Stimulated activated effector memory CD8-positive, alpha-beta T cell treated with anti-CD3 and anti-CD28 coated beads, Interleukin-12 subunit alpha, Interleukin-12 subunit beta, amount 100 ng/mL, for 72 hours (primary cell): Measurements from ENCODE around the gene TAS1R1.

ENCODE experiments used
- ATAC-seq: fragments of 150-1000 bp; cut with Tn5 transposase; 2 replicates; pipeline ENCODE4 v1.10.0; 2021
- DNase-seq, 2 donors: peaks; one replicate each; pipeline ENCODE4 v3.0.0; 2021 to 2022; ENCODE audit warnings: low spot score in 2 of 2
- H3K27ac Mint-ChIP-seq: one replicate; pipeline ENCODE4 v1.8.0; 2022; ENCODE audit warnings: mild to moderate bottlenecking, mixed read lengths
- H3K36me3 Mint-ChIP-seq: one replicate; pipeline ENCODE4 v1.8.0; 2022; ENCODE audit warnings: mild to moderate bottlenecking, mixed read lengths
- H3K4me1 Mint-ChIP-seq: one replicate; pipeline ENCODE4 v1.8.0; 2022; ENCODE audit warnings: mixed read lengths
- H3K4me3 Mint-ChIP-seq: one replicate; pipeline ENCODE4 v1.8.0; 2022; ENCODE audit warnings: mild to moderate bottlenecking, mixed read lengths
- H3K9me3 Mint-ChIP-seq: one replicate; pipeline ENCODE4 v1.8.0; 2022; ENCODE audit warnings: mixed read lengths

The TAS1R1 gene

GRCh38 chr1:6512908-6513280 is 42.2 kb upstream of the TAS1R1 start:
- H3K4me3 Mint-ChIP-seq: no peak overlapping the region
- DNase-seq: no peak
- no peak for ATAC-seq
- no peaks in the 10 kb centered on the region for H3K36me3 Mint-ChIP-seq
- no peak overlapping the region for H3K27ac Mint-ChIP-seq
- no peaks in the 10 kb centered on the region for H3K4me1 Mint-ChIP-seq
- H3K9me3 Mint-ChIP-seq: no peaks in the 10 kb centered on the region

- H3K4me1 Mint-ChIP-seq: no peaks in the 10 kb centered on the region
- DNase-seq (no peak), ATAC-seq (no peak)
- H3K27ac Mint-ChIP-seq: no peak overlapping the region
- no peak overlapping the region for H3K4me3 Mint-ChIP-seq
- no peaks in the 10 kb centered on the region for H3K9me3 Mint-ChIP-seq
- no peaks in the 10 kb centered on the region for H3K36me3 Mint-ChIP-seq
Observed at GRCh38 chr1:6513320-6513801, 41.7 kb upstream of the TAS1R1 start.

GRCh38 chr1:6515771-6516170 is 39.3 kb upstream of the TAS1R1 start:
- Mint-ChIP-seq H3K4me1 (no peaks in the 10 kb centered on the region), H3K4me3 (no peak overlapping the region), H3K36me3 (no peaks in the 10 kb centered on the region), H3K27ac (no peak overlapping the region), H3K9me3 (no peaks in the 10 kb centered on the region)
- no peak for ATAC-seq
- no peak for DNase-seq

- H3K4me3 Mint-ChIP-seq: no peak overlapping the region
- DNase-seq (no peak), ATAC-seq (no peak)
- no peaks in the 10 kb centered on the region for H3K9me3 Mint-ChIP-seq
- no peak overlapping the region for H3K27ac Mint-ChIP-seq
- no peaks in the 10 kb centered on the region for H3K4me1 Mint-ChIP-seq
- no peaks in the 10 kb centered on the region for H3K36me3 Mint-ChIP-seq
Observed at GRCh38 chr1:6517435-6517851, 37.7 kb upstream of the TAS1R1 start.

GRCh38 chr1:6519491-6519934 is 35.6 kb upstream of the TAS1R1 start:
- Mint-ChIP-seq H3K27ac (no peak overlapping the region), H3K9me3 (no peaks in the 10 kb centered on the region), H3K36me3 (peaks cover 11% of the 10 kb centered on the region), H3K4me1 (no peaks in the 10 kb centered on the region), H3K4me3 (no peak overlapping the region)
- ATAC-seq (no peak), DNase-seq (no peak)

- Mint-ChIP-seq H3K27ac (no peak overlapping the region), H3K4me1 (no peaks in the 10 kb centered on the region), H3K4me3 (no peak overlapping the region), H3K9me3 (no peaks in the 10 kb centered on the region), H3K36me3 (peaks cover 11% of the 10 kb centered on the region)
- DNase-seq (no peak), ATAC-seq (no peak)
Observed at GRCh38 chr1:6519935-6520671, 35.0 kb upstream of the TAS1R1 start.

- Mint-ChIP-seq H3K4me1 (no peaks in the 10 kb centered on the region), H3K27ac (peak overlapping the region; percentile 37), H3K36me3 (peaks cover 25% of the 10 kb centered on the region), H3K4me3 (no peak overlapping the region), H3K9me3 (no peaks in the 10 kb centered on the region)
- no peak for DNase-seq
- no peak for ATAC-seq
Observed at GRCh38 chr1:6521536-6521935, 33.6 kb upstream of the TAS1R1 start.

- no peak for ATAC-seq
- Mint-ChIP-seq H3K4me3 (no peak overlapping the region), H3K9me3 (no peaks in the 10 kb centered on the region), H3K36me3 (peaks cover 46% of the 10 kb centered on the region), H3K27ac (no peak overlapping the region), H3K4me1 (peaks cover 4% of the 10 kb centered on the region)
- no peak for DNase-seq
Observed at GRCh38 chr1:6523566-6523965, 31.5 kb upstream of the TAS1R1 start.

GRCh38 chr1:6526316-6526715 is 28.8 kb upstream of the TAS1R1 start:
- ATAC-seq: no peak
- Mint-ChIP-seq H3K27ac (no peak overlapping the region), H3K36me3 (peaks cover 73% of the 10 kb centered on the region)

GRCh38 chr1:6528492-6528891 is 26.6 kb upstream of the TAS1R1 start:
- peaks cover 4% of the 10 kb centered on the region for H3K4me1 Mint-ChIP-seq
- ATAC-seq (no peak), DNase-seq (no peak)
- H3K4me3 Mint-ChIP-seq: no peak overlapping the region
- no peak overlapping the region for H3K27ac Mint-ChIP-seq
- peaks cover 94% of the 10 kb centered on the region for H3K36me3 Mint-ChIP-seq
- H3K9me3 Mint-ChIP-seq: no peaks in the 10 kb centered on the region

More at GRCh38 chr1:6526316-6526715, 28.8 kb upstream of the TAS1R1 start:
- no peak for DNase-seq
- Mint-ChIP-seq H3K4me1 (peaks cover 4% of the 10 kb centered on the region), H3K4me3 (no peak overlapping the region), H3K9me3 (no peaks in the 10 kb centered on the region)

- ATAC-seq (no peak), DNase-seq (no peak)
- H3K9me3 Mint-ChIP-seq: no peaks in the 10 kb centered on the region
- H3K36me3 Mint-ChIP-seq: peaks cover 100% of the 10 kb centered on the region
- H3K4me3 Mint-ChIP-seq: no peak overlapping the region
- H3K27ac Mint-ChIP-seq: no peak overlapping the region
- peaks cover 4% of the 10 kb centered on the region for H3K4me1 Mint-ChIP-seq
Observed at GRCh38 chr1:6530504-6531160, 24.5 kb upstream of the TAS1R1 start.

- H3K4me3 Mint-ChIP-seq: no peak overlapping the region
- DNase-seq (no peak), ATAC-seq (no peak)
- H3K36me3 Mint-ChIP-seq: peaks cover 99% of the 10 kb centered on the region
- peaks cover 4% of the 10 kb centered on the region for H3K4me1 Mint-ChIP-seq
- H3K27ac Mint-ChIP-seq: no peak overlapping the region
- H3K9me3 Mint-ChIP-seq: no peaks in the 10 kb centered on the region
Observed at GRCh38 chr1:6531996-6532395, 23.1 kb upstream of the TAS1R1 start.

GRCh38 chr1:6534248-6534822 is 20.8 kb upstream of the TAS1R1 start:
- Mint-ChIP-seq H3K36me3 (peaks cover 97% of the 10 kb centered on the region), H3K27ac (no peak overlapping the region), H3K4me1 (no peaks in the 10 kb centered on the region), H3K9me3 (no peaks in the 10 kb centered on the region), H3K4me3 (no peak overlapping the region)
- ATAC-seq (no peak), DNase-seq (no peak)

GRCh38 chr1:6535214-6535613 is 19.9 kb upstream of the TAS1R1 start:
- DNase-seq (no peak), ATAC-seq (no peak)
- Mint-ChIP-seq H3K4me1 (no peaks in the 10 kb centered on the region), H3K27ac (no peak overlapping the region), H3K9me3 (no peaks in the 10 kb centered on the region), H3K36me3 (peaks cover 97% of the 10 kb centered on the region), H3K4me3 (no peak overlapping the region)

GRCh38 chr1:6536291-6536690 is 18.8 kb upstream of the TAS1R1 start:
- Mint-ChIP-seq H3K27ac (no peak overlapping the region), H3K9me3 (no peaks in the 10 kb centered on the region), H3K36me3 (peaks cover 97% of the 10 kb centered on the region), H3K4me3 (no peak overlapping the region), H3K4me1 (no peaks in the 10 kb centered on the region)
- no peak for DNase-seq
- ATAC-seq: no peak

- no peak overlapping the region for H3K27ac Mint-ChIP-seq
- DNase-seq: no peak
- H3K4me3 Mint-ChIP-seq: no peak overlapping the region
- ATAC-seq: no peak
- H3K36me3 Mint-ChIP-seq: peaks cover 97% of the 10 kb centered on the region
- no peaks in the 10 kb centered on the region for H3K4me1 Mint-ChIP-seq
- no peaks in the 10 kb centered on the region for H3K9me3 Mint-ChIP-seq
Observed at GRCh38 chr1:6538956-6539355, 16.2 kb upstream of the TAS1R1 start.
